ENCODE measurements around the gene SIX1.

Gene SIX1

DNA sequence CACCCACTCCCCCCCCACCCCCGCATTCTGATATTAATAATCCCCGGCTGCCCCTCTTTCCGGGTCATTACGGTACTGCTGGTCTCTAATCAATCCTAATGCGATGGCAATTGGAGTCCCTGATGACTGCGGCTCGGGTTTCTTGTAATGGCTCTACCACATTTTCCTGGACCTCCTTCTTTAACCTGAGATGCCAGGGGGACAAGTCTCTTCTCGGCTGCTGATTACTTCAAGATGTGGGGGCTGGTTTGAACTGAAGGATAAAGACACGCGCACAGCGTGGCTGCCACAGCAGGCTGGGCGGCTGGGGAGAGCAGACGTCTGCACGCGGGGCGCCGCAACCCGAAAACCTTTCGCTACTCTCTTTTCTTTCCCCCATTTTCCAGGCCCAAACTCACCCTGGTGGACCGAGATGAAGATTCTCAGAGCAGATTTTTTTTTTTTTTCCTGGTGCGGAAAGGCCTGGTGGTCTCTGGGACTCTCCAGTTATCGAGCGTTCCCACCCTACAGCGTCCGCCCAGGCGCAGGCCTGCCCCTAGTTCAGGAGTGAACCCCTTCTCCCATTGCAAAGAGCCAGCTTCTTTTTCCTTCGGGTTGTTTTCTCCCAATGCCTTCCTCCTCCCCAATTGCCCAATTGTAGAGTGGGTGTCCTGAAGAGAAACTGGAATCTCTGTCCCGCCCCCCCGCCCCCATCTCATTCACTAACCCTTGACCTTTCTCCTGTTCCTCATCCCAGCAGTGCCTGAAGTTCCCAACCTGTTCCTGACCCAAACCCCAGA lies 6.0 kb upstream of the SIX1 start:
- DNase-seq, result no peak

DNA sequence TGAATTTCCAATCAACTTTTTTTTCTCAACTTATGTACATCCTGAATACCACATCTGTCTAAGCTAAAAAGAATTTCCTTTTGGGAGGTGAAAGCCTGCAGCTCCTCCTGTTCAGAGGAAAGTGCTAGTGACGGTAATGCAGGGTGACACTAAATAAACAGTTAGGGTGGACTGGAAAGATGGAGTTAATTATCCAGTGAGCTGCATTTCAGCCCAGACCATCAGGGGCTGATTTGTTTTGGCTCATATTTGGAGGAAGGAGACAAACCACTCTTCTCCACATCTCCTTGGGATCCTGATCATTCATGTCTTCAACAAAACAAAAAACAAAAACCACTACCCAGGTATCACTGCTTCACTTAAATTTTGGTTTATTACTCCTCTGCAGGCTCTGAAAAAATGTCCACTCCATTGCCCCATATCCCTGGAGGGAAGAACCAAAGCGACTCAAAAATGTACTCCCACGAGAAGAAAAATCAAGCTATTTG lies 5.1 kb upstream of the SIX1 start:
- DNase-seq, result no peak

DNA sequence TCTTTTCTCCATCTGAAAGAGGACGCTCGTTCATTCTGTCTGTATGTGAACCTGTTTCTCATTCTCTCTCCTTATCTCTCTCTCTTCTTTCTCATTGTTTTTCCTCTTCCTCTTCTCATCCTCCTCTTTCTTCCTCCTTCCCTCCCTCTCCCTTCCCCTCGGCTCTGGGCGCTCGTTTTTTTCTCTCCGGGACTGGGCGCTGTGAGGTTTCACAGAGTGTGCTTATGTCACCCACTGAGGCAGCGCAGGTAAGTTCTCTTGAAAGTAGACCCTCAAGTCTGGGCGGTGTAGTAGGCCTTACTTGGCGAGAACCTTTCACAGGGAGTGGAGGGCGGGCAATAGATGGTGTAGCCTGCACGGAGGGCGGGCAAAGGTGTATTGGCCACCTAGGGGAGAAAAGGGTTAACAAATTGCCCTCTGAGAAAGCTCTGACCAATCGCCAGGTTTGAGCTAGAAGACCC lies 4.5 kb upstream of the SIX1 start:
- no peak for DNase-seq

DNA sequence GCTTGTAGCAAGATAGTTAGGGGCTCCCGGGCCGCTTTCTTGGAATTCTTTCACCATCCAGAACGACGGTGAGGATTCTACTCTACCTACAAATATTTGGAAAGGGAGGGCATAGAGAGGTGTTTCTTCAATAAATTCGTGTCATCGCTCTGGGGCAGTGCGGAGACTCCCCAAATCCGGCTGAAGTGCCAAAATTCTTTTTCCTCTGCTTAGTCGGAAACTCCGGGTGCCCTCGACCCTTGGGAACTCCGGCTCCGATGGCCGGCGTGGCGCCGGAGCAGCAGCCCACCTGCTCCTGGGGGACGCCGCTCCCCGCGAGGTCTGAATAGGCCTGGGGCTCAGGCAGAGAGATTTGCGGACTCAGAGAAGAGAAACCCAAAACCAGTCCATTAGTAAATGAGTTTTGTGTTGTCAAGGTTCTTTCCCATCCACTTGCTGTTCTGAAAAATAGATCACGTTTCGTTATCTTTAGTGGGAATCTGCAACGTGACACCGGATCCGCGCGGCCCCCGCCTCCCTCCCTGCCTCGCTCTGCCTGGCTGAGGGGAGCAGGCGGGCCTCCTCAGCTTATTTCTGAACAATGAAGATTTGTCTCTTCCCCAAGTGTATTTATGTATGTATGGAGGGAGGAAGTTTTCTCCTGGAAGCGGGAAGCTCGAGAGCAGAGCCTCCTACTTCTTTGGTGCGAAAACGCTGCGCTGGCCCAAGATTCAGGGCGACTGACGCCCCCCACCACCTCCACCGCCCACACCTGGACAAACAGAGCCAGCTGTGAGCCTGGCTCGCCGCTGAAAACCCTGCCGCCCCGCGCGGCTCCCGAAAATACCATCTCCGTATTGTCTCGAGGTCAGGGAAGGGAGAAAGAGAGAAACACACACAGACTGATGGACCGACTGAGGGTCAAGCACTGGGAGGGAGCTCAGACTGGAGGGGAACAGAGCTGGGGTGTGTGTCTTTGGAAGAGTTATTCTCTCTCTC lies 3.7 kb upstream of the SIX1 start:
- no peak for DNase-seq

DNA sequence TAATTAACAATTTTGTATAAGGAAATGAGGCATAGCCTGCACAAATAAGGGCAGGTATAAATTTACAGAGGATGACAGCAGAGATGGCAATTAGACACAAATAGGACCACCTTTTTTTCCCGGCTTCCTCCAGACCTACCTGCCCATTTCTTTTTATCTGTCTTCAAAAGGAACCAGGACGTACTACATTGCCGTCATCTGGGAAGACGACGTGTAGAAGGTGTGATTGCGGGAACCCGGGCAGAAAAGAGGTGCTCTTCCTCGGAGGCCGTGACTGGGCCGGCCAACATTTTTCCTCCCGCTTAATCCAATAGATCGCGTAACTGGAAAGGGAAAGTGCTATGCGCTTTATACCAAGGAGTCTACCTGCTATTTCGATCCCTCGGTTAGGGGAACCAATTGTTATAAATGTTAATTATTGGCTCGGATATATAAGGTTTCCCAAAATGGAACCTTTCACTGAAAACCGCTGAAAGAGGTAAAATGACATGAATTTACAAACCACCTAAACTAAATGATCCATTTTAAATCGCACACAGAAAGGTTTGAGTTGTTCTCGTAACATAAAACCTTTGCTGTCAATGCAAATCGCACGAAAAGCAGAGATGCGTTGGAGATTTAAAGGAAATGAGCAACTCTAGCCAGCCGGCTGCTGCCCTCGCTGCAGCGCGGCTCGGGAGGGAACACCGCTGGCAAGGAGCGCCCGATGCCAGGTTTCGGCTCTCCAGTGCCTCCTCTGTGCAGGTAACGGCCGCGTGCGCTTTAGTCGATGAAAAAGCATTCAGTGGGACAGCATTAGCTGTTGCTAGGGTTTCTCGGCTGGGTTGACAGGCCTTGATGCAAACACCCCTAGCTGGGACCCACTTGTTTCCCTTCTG lies 2.8 kb upstream of the SIX1 start:
- no peak for DNase-seq

DNA sequence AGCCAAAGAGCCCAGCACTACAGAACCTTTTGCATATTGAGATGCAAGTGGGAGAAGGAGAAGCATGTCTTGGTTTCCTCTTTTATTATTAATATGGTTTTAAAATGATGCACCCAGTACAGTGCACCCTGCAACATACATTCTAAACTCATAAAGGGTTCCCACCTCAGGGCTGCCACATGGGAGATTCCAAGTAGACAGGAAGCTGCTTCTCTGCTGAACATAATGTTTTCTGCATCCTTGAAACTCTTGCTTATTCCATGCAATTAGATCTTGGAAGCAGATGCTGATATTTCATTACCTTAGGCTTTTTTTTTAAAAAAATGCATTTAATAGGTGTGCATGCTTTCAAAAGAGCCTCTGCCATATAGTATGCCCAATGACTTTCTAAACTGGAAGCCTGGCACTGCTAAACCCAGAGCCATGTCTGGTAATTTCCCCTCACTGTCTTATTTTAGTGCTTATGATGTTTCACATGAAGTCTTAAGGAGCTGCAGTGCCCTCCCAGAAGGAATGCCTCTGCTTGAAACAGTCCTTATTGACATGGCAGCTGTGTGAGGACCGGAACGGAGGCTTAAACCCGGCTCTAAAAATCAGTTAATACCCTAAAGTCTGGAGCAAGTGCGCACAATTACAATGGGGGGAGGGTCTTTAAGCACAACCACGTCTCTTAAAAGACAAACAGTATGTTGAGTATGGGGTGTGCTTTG lies 2.0 kb upstream of the SIX1 start:
- DNase-seq, result no peak

DNA sequence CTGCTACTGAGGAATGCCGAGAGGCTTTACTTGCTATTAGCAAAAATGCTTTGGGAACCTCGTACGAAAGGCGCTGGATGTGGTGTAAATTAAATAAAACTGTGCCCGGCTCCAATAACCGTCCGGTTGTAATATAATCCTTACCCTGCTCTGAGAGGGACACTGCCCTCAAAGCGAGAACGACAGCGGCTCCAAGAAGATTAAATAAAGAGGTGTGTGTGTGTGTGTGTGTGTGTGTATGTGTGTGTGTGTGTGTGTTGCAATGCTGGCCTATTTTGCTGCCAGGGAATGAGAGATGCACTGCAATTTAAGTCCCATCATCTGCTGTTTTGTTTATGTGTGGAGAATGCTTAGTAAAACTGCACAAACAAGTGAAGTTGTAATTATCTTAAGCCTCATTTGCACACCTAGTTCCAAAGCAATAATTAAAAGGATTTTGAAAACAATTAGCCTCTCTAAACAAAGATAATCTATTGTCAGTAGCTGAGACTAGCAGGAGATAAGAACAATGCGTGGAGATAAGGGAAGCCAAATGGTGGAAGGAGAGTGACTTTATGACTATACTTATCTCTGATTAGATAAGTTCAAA lies 1.2 kb upstream of the SIX1 start:
- DNase-seq, result no peak

DNA sequence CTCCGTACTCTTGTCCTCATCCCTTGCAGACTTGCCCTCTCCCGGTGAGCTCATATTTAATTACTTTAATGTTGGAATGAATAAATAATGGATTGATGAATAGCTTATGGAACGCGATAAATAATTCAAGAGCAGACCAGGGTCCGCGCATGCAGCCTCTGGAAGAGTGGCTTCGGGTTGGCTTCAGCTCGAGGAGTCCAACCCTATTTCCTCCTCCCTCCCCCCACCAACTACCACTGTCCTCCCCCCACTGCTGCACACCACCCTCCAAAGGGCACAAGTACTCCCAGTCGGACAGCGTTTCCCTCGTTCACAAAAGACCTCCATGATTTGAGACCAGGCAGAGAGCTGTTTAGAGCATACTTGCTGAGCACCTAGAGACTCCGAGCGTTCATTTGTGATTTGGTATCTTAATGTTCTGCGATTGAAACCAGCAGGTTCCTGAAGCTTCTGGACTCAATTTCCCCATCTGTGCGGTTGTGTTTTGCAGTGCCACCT lies 647 bp upstream of the SIX1 start:
- DNase-seq, result peak in 1 of 2 experiments; percentile 26

DNA sequence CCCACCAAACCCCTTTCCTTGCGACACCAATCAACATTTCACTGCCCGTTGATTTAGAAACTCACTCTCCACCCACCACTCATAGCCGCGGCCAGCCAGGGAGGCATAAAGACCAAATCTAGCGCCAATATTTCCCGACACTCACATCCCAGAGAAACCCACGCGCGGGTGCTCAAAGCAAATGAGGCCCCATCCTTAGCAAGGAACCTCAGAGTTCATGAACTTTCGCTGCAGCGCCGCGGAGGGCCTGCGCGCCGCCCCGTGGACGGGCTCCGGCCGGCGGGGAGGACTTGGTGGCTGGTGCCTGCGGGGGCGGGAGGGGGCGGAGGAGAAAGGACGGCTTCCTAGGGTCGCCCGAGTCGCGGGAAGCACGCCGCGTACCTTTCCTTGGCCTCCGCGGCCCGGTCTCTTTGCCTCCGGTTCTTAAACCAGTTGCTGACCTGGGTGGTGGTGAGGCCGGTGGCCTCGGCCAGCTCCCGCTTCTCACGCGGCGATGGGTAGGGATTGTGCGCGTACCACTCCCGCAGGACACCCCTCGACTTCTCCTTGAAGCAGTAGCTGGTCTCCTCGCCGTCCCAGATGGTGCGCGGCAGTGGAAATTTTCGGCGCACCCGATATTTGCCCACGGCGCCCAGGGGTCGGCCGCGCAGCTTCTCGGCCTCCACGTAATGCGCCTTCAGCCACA lies 886 bp downstream of the SIX1 start:
- no peak for DNase-seq

DNA sequence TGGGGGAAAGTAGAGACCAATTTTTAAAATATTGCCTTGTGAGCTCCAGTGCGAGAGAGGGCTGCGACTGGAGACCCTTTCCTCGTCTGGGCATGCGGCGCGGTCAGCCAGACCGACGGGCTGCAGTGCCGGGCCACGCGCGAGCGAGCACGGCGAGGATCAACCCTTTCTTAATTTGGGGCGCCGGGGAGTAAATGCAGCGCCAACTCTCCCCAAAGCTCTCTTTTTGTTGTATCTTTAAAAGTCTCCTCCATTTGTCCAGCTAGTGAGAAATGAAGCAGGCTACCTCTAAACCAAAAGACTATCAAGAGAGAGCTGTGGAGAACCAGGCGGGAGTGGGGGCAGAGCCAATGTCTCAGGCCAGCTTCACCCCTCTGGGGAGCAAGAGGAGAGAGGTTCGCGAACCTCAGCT lies 1.4 kb downstream of the SIX1 start:
- no peak for DNase-seq

DNA sequence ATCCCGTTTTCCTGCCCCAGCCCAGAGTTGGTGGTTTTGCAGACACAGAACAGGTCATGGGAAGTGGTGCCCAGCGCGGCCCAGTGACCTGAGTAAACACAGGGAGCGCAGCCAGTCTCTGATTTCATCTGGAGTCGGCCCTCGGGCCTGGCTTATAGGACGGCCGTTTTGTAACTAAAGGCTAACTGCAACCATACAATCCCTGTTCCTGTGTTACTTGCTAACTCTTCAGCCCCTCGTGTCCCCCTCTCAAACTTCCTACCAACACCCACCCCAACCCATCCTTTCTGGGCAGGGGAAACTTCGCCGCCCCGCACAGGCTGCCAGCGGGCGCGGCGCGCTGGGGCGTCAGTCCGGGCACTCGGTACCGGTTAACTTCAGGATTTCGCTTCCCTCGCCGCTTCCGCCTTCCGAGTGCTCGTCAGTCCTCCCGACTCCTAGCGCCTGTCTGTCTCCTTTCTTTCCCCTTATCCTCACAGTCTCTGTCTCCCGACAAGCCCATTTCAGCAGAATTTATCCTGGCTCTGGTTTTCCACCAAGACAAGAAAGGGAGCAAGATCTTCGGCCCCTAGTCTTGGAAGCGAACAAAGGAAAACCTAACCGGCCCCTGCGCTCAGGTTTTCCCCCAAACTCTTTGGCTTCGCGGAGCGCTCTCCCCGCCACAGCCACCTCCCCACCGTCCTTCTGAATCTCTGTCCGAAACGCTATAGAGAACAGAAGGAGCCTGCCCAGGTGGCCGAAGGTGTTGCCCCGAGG lies 2.0 kb downstream of the SIX1 start:
- DNase-seq, result peak; percentile 20 to 59

DNA sequence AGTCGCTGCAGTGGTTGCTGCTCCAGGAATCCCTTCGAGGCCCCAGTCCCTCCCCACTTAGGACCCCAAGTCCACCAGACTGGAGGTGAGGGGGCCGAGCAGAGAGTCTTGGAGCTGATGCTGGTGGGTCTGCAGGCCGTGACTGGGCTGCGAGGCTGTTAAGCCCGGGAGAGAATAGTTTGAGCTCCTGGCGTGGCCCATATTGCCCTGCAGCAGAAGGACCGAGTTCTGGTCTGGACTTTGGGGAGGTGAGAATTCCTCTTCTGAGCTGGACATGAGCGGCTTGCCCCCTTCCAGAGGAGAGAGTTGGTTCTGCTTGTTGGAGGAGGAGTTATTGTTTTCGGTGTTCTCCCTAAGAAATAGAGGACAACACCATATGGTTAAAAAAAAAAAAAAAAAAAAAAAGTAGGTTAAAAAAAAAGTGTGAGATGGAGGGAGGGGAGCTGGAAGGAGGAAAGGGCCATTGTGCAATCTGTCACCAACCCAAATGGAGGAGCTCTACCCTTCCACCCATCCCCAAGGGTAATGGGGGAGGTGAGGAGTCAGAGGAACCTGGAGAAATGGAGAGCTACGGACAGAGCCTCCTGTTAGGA lies 3.0 kb downstream of the SIX1 start:
- no peak for DNase-seq

DNA sequence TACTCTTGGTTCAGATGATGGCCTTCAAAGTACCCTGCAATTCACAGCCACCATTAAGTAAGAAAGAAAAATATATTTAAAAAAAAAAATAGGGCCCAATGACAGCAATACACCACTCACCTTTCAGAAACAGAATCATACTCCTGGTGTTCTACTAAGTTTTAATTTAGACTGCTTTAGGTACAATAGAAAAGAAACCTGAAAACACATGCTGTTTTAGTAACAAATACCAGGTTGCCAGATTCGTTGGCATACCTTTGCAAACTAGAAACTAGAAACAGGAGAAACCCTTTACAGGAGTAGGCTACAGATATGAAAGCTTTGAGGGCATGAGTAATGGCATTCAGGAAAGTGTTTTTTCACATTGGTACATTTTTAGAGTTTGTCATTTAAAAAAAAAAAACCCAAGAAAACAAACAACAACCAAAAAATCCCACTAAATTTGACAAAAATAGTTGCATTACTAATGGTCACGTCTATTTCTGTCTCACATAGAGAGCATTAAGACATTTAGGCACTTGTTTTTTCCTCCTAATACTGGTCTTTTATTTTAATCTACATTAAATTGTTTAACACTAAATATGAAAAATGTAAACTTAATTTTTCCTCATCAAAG lies 4.0 kb downstream of the SIX1 start:
- DNase-seq, result no peak

DNA sequence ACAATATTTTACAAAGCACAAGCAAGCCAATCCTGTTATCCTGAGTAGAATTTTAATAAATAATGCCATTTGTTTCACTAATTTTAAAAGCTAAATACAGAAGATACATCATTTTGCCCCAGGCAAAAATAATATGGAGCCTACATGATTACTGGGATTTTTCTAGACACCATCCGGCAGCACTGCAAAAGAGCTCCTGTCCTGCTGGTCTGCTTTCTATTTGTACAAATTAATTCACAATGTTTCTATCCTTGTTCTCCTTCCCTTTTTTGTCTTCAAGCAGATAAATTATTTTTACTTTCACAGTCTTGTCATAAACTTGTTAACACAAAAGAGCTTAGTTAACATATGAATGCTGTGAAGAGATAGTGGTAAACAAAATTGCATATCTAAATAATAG lies 4.6 kb downstream of the SIX1 start:
- no peak for DNase-seq

DNA sequence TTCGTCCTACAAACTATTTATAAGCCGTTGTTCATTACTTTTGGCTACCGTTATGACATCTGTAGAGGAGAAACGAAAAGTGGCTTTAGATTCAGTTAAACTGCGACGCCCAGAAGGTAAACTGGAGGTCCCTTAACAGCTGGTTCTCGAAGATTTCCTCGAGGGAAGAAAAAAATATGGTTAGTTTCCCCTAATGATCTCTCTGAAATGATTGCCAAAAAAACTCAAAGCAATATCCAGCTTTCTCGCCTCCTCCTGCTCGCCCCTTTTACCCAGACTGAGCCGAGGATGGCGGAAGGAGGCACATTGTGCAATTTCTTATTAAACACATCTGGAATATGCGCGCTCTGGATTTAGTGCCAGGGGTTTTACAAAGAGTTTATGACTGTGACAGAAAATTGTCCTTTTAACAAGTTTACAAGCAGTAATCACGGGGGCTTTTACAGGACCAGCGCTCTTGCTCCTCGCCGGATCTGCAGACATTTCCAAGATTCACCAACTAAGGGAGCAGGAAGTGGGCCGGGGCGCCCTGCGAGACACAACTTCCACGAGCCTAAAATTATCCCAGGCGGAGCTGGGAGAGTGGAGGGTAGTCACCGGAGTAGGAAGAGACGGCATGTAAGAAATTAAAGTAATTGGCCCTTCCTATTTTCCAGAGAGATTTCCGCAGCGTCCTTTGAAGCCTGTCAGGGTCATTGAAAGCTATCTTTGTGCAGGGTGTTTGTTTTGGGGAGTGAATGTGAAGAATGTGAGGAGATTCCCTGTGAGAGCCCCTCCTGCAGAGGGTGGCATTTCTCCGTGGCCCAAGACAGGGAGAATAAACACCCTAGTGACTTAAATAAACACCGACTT lies 5.6 kb downstream of the SIX1 start:
- no peak for DNase-seq

DNA sequence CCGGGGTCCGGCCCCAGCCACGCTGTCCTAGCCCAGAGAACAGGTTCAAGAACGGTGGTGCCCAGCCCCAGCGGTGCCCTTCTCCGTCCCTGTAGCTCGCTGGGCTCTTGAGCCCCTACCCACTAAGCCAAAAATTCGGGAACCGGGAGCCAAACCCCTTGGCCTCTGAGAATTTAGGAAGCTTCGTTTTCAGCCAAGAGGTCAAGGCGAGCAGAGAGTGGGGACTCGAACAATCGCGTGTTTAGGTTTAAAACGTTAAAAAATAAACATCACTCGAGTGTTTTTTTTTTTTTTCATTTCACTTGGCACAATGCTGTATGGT lies 6.2 kb downstream of the SIX1 start:
- DNase-seq, result no peak

DNA sequence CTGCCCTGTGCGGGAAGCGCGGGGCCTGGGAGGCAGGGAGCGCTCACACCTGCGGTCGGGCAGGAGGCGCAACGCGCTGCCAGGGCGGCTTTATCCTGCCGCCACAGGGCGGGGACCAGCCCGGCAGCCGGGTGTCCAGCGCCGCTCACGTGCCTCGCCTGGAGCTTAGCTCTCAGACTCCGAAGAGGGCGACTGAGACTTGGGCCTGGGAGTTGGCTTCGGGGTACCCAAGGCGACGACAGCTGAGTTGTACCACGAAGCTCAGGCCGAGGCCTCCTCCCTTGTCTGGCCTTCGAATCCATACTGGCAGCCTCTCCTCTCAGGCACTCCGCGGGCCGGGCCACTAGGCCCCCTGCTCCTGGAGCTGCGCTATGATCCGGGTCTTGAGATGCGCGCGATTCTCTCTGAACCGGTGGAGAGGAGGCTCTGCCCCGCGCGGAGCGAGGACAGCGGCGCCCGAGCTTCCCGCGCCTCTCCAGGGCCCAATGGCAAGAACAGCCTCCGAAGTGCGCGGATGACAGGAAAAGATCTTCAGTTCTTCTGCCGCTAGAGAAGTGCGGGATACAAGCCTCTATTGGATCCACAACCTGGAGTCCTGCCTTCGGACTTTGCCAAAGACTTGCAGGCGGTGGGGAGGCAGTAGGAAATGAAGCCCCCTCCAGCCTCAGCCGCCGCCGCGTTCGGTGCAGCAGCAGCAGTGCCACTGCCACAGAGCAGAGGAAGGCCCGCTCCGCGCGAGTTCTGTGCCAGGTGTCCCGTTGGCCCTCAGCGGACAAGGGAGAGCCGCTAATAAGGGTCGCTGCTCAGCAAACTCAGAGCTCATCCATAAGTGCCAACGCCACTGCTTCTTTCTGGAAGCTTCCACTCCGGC lies 6.8 kb downstream of the SIX1 start:
- DNase-seq, result no peak
